Cerebellar nuclear complex (tissue), 1 donor: ENCODE results near the gene HDAC10.

Source experiments
- DNase-seq, 2 experiments: peaks; one replicate each; lab custom pipeline; 2025; lab: John Stamatoyannopoulos, UW

The HDAC10 gene

GRCh38 chr22:50200461-50201190, 50.4 kb downstream of the HDAC10 start, which contains the start of gene SELENOO:
Gene SELENOO, plus strand, starts transcription at chr22:50201011. Its CDS starts 26 bp downstream, at chr22:50201037.
- DNase-seq = peak; percentile 33 to 45

- no peak for DNase-seq
These were observed 51.1 kb downstream of the HDAC10 start for GRCh38 chr22:50199829-50200460.

- peak in 1 of 2 experiments; percentile 55 for DNase-seq
These were observed 51.8 kb downstream of the HDAC10 start for GRCh38 chr22:50199251-50199721.

- no peak for DNase-seq
These were observed 52.4 kb downstream of the HDAC10 start for GRCh38 chr22:50198624-50199017.

- DNase-seq = no peak
These were observed 53.0 kb downstream of the HDAC10 start for GRCh38 chr22:50197856-50198623.

- no peak for DNase-seq
These were observed 53.9 kb downstream of the HDAC10 start for GRCh38 chr22:50197000-50197800.

- DNase-seq = no peak
These were observed 54.8 kb downstream of the HDAC10 start for GRCh38 chr22:50196256-50196655.
